GM21367 (cell line): ENCODE measurements around the gene CMPK2.
"Not testable (repeated sequence)": the region's sequence is repeated elsewhere in the genome, so short reads cannot be mapped to it uniquely, and the experiment has no call there.

ENCODE experiments used
- ATAC-seq: cut with Tn5 transposase; IDR thresholded peaks from one replicate; pipeline ENCODE4 v1.9.1; 2021; ENCODE audit not compliant: unreplicated experiment

CMPK2 gene, protein sequence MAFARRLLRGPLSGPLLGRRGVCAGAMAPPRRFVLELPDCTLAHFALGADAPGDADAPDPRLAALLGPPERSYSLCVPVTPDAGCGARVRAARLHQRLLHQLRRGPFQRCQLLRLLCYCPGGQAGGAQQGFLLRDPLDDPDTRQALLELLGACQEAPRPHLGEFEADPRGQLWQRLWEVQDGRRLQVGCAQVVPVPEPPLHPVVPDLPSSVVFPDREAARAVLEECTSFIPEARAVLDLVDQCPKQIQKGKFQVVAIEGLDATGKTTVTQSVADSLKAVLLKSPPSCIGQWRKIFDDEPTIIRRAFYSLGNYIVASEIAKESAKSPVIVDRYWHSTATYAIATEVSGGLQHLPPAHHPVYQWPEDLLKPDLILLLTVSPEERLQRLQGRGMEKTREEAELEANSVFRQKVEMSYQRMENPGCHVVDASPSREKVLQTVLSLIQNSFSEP

DNA sequence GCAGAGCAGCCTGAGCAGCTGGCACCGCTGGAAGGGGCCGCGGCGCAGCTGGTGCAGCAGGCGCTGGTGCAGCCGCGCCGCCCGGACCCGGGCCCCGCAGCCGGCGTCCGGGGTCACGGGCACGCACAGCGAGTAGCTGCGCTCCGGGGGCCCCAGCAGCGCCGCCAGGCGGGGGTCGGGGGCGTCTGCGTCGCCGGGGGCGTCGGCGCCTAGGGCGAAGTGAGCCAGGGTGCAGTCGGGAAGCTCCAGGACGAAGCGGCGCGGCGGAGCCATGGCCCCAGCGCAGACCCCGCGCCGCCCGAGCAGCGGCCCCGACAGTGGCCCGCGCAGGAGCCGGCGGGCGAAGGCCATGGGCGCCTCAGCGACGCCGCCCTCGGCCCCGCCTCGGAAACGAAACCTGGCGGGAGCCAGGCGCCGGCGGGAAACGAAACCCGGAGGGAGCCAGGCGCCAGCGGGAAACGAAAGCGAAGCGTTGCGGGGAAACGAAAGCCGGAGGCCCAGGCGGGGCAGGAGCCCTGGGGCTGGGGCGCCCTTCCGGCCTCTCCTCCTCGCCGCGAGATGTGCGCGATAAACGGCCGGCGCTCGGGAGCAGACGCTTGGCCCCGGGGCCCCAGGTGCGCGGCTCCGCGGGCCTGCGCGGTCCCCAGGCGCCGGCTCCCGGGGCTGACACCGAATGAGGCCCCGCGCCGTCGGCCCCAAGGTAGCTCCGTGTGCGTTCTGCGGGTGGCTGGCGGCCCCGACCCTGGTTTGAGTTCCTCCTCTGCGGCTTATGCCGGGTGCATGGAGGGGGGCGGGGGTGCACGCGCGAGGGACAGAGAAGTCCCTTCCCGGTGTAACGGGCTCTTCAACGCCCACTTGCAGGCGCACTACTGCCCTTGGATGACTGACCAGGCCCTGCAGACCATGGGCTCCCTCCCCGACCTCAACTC lies at the start of gene CMPK2:
TSS of gene CMPK2 (minus strand) at position 562 of the 929 bp plus-strand sequence. CDS start at position 351, 211 bp downstream.
- peak; percentile 69 for ATAC-seq

DNA sequence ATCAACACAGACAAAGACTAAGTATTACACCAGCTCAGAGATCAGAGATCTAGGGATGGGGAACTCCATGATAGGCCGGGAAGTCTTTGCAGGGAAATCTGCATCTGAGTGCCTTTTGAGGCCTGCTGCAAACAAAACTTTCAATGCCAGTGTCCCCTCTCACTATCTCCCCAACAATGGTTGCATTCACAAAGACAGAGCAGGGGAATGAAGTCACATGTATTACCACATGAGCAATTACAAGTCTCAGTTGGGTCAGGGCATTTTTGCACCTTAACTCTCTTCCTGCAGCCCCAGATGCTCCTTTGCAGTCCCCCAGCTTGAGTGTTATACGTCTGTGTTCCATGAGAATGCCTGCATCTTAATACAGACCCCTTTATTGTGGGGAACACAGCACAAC lies 49.7 kb upstream of the CMPK2 start:
- ATAC-seq: no peak

DNA sequence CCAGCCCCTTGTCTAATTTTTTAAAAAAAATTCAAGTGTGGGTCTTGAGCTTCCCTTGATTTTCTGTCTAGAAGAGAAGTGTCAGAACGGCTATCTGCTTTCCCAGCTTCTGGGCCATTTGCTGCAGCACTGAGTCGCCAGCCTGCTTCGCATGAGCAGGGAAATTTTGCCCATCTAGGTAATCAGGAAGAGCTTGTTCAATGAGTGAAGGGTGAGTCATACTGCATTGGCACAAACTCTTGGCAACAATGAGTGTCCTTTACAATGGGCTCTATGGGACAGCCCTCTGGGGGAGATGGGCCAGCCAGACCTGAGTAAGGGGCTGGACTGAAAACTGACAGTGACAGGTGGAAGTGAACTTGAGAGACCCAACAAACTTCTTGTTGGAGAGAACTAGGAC lies 49.1 kb upstream of the CMPK2 start:
- no peak for ATAC-seq

DNA sequence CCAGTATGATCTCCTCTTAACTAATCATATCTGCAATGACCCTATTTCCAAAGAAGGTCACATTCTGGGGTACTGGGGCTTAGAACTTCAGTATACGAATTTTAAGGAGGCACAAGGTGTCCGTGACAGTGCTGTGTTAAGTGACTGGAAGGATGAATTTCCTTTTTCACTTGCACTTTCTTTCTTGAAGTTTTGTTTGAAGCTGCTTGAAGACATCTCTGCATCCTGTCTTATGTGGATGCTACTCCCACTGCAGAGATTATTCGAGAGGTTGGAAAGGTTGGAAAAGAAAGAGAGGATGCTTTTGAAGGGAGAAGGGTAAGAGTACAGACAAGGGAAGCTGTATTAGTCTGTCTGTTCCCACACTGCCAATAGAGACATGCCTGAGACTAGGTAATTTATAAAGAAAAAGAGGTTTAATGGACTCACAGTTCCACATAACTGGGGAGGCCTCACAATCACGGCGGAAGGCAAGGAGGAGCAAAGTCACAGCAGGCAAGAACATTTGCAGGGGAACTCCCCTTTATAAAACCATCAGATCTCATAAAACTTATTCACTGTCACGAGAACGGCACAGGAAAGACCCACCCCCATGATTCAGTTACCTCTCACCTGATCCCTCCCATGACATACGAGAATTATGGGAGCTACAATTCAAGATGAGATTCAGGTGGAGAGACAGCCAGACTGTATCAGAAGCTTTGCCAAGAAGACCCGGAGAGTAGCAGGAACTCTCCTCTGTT lies 47.9 kb upstream of the CMPK2 start:
- no peak for ATAC-seq

DNA sequence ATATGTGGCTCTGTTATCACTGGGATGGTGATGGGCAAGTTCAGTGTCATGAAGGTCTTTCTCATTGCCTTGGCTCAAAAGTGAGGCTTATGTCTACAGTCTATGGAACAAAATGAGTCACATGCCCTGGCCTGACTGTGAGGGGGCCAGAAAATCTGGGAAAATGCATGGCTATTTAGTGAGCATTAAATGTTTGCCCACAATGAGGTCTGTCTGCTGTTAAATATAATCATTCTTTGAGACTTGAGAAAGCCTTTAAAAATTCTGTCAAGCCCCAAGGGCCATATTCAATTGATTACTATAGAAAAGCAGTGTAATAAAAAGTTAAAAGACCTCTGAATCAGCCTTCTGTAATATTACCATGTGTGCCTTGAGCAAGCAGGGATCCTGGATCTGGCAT lies 46.0 kb upstream of the CMPK2 start:
- no peak for ATAC-seq

DNA sequence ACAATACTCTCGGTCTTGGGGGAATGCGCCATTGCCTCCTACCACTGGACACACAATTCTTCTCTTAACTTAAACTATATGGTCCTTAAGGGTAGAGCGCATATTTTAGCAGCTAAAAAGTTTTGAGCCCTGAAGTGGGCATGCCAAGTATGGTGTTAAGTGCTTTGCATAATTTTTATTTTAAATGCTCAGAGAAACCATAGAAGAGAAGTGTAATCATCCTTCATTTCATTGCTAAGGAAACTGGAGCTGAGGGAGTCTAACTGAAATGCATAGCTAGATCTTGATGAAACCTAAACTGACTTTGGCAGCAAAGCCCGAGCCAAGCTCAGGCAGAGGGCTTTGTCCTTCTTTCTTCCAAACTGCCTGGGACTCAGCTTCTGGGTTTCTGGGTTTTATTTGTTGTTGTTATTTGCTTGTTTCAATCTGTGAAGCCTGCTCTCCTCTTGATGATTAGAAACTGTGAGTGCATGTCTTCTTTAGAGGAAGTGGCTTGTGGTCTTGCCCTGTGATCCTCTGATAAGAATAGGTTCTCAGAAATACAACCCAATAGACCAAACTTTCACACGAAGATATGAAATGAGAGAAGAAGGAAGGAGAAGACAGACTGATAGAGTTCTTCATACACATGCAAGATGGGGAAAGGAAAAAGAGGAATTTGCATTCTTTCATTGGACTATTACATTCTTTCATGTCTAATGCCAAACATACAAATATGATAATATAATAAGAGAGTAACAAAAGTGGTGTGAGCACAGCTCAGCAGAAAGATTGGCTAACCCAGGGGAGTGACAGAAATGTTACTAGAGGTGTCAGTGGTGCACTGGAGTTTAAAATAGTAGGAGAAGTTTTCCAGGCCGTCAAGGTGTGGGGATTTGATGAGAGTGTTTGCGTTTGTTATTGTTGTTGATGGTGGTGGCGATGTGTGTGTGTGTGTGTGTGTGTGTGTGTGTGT lies 44.0 kb upstream of the CMPK2 start:
- peak; percentile 97 for ATAC-seq

DNA sequence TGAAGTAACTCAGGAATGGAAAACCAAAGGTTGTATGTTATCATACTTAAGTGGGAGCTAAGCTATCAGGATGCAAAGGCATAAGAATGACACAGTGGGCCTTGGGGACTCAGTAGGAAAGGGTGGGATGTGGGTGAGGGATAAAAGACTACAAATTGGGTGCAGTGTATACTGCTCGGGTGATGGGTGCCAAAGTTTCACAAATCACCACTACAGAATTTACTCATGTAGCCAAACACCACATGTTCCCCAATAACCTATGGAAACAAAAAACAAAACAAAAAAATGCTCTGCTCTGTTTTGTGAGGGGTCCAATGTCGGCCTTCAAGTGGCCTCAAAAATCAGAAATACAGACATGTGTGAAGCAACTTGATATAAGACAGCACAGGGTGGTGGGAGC lies 42.6 kb upstream of the CMPK2 start:
- ATAC-seq: no peak

DNA sequence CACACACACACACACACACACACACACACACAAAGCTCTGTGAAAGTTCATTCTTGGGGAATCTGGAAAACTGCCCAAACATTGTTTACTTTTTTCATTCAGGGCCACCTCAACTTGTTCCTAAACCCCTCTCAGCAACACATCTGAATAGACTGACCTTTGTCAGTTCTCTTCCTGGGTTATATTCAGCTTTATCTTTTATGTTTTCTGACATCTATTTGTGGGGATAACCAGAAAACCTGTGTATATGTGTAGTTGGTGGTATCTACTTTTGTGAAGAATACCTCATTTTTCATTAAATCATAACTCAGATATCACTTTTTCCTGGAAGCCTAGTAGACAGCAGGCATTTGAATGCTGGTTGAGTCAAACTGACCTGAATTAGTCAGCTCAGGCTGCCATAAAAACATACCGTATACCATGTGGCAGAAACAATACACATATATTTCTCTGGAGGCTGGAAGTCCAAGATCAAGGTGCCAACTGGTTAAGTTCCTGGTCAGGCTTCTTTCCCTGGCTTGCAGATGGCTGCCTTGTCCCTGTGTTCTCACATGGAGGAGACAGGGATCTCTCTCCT lies 40.5 kb upstream of the CMPK2 start:
- no peak for ATAC-seq

DNA sequence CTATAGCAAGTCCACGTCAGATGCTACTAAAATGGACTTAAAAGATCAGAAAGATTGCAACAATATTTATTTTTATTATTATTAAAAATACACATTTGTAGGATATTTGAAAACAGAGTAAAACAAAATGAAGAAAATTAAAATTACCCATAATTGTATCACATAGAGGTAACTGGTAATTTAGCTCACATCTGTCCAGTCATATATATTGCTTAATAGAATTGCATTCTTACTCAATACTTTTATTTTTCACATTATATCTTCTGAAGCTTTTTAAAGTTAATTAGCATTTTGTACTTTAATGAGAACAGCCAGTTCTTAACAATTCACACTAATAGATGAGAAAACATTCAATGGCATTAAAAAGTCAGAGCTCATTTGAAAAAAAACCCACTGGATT lies 40.0 kb upstream of the CMPK2 start:
- no peak for ATAC-seq

- ATAC-seq: not testable (repeated sequence)
Measured at GRCh38 chr2:6902581-6902980, 36.9 kb upstream of the CMPK2 start.

GRCh38 chr2:6896930-6897759 lies 31.4 kb upstream of the CMPK2 start:
- ATAC-seq: peak; percentile 50

DNA sequence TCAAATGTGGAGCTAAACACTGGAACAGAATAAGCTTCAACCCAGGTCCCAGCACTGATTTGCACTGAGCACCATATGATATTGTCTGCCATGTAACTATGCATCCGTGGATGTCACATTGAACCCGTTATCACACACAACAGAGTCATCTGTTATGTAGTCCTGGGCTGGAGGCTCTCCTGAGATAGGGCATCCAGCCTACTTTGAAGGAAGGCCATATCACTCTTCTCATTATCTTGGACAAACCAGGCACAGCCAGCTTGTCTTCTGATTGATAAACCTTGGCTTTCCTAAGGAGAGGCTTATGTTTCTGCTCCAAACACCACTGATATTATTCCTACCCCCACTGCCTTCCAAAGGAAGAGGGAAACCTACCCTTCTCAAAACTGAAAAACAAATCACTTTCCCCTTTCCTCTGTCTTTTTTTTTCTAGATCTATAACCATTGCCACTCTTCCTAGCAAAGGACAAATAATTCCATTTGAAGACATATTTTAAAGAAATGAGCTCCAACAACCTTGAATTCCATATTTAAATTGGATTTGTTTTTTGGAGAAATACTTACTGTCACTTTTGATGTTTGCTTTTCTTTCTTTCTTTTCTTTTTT lies 28.3 kb upstream of the CMPK2 start:
- ATAC-seq: no peak

GRCh38 chr2:6888724-6889123 lies 23.0 kb upstream of the CMPK2 start:
- no peak for ATAC-seq

- ATAC-seq: no peak
Measured at GRCh38 chr2:6887751-6888192, 22.1 kb upstream of the CMPK2 start.

GRCh38 chr2:6885968-6886367 lies 20.3 kb upstream of the CMPK2 start:
- ATAC-seq: no peak

DNA sequence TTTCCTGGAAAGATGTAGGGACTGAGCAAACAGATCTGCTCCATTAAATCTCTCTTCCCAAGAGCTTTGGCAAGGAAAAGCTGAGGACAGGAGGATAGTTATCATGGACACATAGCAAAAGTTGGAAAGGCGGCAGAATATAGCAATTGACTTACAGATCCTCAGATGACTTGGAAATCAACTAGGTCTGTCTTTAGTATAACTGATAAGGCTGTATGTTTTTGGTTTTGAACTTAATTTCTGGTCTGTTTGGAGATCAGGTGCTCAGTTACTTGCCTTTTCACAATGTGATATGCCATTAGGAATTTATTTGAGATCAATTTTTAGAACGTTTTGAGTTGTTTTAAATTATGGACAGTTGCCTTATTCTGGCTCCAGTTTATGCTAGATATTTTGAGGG lies 19.8 kb upstream of the CMPK2 start:
- ATAC-seq: no peak

- no peak for ATAC-seq
Measured at GRCh38 chr2:6883448-6884122, 17.9 kb upstream of the CMPK2 start.

GRCh38 chr2:6881516-6881915 lies 15.8 kb upstream of the CMPK2 start:
- no peak for ATAC-seq
